Mononuclear cell (primary cell): ENCODE data around the gene RASL11A. TPM values are rescaled to one million over a fixed set of nuclear protein-coding genes. Genes with fewer than 3 reads are reported as not detected.
"Not testable (repeated sequence)": the region's sequence is repeated elsewhere in the genome, so short reads cannot be mapped to it uniquely, and the experiment has no call there.

Experiments used
- H3K27me3 ChIP-seq: 2 replicates; pipeline ENCODE4 v1.6.0; 2011; ENCODE audit warnings: low read length, control low read depth; ENCODE audit not compliant: insufficient read depth
- H3K4me1 ChIP-seq: 2 replicates; pipeline ENCODE4 v1.5.1; 2011; ENCODE audit warnings: mild to moderate bottlenecking, low read length, control low read depth; ENCODE audit not compliant: insufficient read depth
- H3K4me3 ChIP-seq: 2 replicates; pipeline ENCODE4 v1.5.1; 2011; ENCODE audit warnings: mild to moderate bottlenecking, low read length, moderate library complexity
- H3K9me3 ChIP-seq: 2 replicates; pipeline ENCODE4 v1.5.1; 2011; ENCODE audit warnings: low read depth, mild to moderate bottlenecking, control low read depth, low read length
- total RNA-seq: library from RNA; depleted of rRNA; stranded (reverse); fragments of >200 nt; gene quantifications from one replicate; pipeline ENCODE4 v1.2.3, GENCODE V29; 2012

The RASL11A gene
- total RNA-seq, 1 donor: 2.7 TPM

- H3K9me3 ChIP-seq: no peaks in the 10 kb centered on the region
- no peaks in the 10 kb centered on the region for H3K27me3 ChIP-seq
- H3K4me1 ChIP-seq: no peaks in the 10 kb centered on the region
- no peak overlapping the region for H3K4me3 ChIP-seq
Measured at GRCh38 chr13:27280841-27281240, 10.2 kb downstream of the RASL11A start.

DNA sequence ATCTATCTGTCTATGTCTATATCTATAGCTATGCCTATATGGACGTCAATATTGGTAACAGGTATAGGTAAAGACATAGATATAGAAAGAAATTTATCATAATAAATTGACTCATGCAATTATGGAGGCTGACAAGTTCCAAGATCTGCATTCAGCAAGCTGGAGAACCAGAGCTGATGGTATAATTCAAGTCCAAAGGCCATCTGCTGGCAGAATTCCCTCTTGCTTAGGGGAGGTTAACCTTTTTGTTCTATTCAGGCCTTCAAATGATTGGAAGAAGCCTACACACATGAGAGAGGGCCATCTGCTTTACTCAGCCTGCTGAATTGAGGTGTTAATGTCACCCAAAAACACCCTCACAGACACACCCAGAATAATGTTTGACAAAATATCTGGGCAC lies 10.8 kb downstream of the RASL11A start:
- no peaks in the 10 kb centered on the region for H3K4me1 ChIP-seq
- no peak overlapping the region for H3K4me3 ChIP-seq
- no peaks in the 10 kb centered on the region for H3K27me3 ChIP-seq
- no peaks in the 10 kb centered on the region for H3K9me3 ChIP-seq

GRCh38 chr13:27283906-27284493 lies 13.4 kb downstream of the RASL11A start:
- no peaks in the 10 kb centered on the region for H3K4me1 ChIP-seq
- H3K27me3 ChIP-seq: no peaks in the 10 kb centered on the region
- H3K9me3 ChIP-seq: no peaks in the 10 kb centered on the region
- H3K4me3 ChIP-seq: no peak overlapping the region

GRCh38 chr13:27288392-27288791 lies 17.8 kb downstream of the RASL11A start:
- no peaks in the 10 kb centered on the region for H3K9me3 ChIP-seq
- no peak overlapping the region for H3K4me3 ChIP-seq
- peaks cover 5% of the 10 kb centered on the region for H3K4me1 ChIP-seq
- no peaks in the 10 kb centered on the region for H3K27me3 ChIP-seq

DNA sequence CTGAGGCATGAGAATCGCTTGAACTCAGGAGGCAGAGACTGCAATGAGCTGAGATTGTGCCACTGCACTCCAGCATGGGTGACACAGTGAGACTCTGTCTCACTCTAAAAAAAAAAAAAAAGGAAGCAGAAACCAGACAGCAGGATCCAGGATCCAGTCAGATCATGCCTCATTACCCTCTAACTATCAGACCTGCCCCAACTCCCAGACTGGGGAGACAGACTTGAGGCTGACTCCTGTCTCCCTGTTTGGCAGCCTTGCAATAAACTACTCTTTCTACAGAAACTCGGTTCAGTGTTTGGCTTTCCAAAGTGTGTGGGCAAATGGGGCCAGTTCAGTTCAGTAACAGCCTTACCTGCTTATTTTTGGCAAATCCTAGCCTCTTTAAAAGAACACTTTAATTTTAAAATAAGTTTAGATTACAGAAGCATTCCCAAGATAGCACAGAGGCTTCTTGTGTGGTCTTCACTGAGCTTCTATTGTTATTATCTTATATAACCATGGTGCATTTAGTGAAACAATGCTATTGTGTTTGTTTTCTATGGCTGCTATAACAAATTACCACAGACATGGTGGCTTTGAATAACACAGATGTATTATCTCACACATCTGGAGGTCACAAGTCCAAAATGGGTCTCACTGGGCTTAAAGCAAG lies 18.5 kb downstream of the RASL11A start:
- peaks cover 5% of the 10 kb centered on the region for H3K4me1 ChIP-seq
- no peak overlapping the region for H3K4me3 ChIP-seq
- H3K9me3 ChIP-seq: no peaks in the 10 kb centered on the region
- no peaks in the 10 kb centered on the region for H3K27me3 ChIP-seq

DNA sequence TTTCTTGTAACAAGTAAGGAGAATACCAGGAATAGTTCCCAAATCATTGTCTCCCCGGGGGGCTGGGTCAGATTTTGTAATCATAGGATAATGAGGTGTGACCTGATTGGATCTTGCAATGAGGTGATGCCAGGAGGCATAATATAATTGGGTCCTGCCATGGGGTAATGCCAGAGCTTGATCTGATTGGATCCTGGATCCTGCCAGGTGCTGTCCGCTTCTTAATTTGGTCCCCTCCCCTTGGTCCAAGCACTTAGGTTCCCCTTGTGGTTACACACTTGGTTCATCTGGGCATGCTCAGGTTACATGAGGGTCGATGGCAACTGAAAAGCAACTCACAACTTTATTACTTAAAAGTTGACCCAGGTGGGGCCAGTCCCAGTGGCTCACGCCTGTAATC lies 20.1 kb downstream of the RASL11A start:
- Histone ChIP-seq H3K4me3 (no peak overlapping the region), H3K4me1 (peaks cover 5% of the 10 kb centered on the region), H3K9me3 (no peaks in the 10 kb centered on the region), H3K27me3 (no peaks in the 10 kb centered on the region)

GRCh38 chr13:27291967-27292366 lies 21.3 kb downstream of the RASL11A start:
- not testable (repeated sequence) for H3K9me3 ChIP-seq, H3K4me3 ChIP-seq, H3K4me1 ChIP-seq, H3K27me3 ChIP-seq

GRCh38 chr13:27293076-27293691 lies 22.6 kb downstream of the RASL11A start:
- Histone ChIP-seq H3K4me1 (peaks cover 5% of the 10 kb centered on the region), H3K9me3 (no peaks in the 10 kb centered on the region), H3K27me3 (no peaks in the 10 kb centered on the region), H3K4me3 (no peak overlapping the region)

DNA sequence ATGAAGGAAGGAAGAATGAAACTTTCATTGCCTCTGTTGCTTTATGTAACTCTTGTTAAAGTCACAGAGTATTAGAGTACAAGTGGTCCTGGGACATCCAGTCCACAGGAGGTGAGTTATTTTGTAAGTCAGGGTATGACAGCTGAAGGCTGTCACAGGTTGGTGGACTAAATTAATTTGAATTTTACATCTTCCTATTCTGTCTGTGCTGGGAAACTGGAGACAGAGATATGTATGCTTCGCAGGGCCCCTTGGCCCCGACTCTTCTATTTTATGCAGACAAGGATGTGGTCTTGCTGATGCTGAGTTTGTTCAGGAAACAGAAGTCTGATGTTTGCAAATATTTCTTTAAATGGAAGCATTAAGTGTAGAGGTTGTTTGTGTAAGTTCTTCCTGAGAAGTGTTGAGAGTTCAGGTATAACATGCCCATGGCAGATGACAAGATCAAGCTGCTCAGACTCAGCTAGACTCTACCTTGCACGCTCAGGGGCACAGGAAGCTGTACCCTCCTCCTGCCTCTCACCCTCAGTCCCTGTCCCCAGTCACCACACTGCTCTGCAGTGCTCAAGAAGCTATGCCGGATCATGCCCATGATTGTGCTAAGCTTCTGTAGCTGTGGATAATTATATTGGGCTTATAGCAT lies 23.4 kb downstream of the RASL11A start:
- no peaks in the 10 kb centered on the region for H3K9me3 ChIP-seq
- no peak overlapping the region for H3K4me3 ChIP-seq
- H3K4me1 ChIP-seq: peaks cover 5% of the 10 kb centered on the region
- H3K27me3 ChIP-seq: no peaks in the 10 kb centered on the region

GRCh38 chr13:27295096-27295495 lies 24.5 kb downstream of the RASL11A start:
- H3K9me3 ChIP-seq: no peaks in the 10 kb centered on the region
- H3K4me3 ChIP-seq: no peak overlapping the region
- H3K27me3 ChIP-seq: no peaks in the 10 kb centered on the region
- peaks cover 5% of the 10 kb centered on the region for H3K4me1 ChIP-seq

DNA sequence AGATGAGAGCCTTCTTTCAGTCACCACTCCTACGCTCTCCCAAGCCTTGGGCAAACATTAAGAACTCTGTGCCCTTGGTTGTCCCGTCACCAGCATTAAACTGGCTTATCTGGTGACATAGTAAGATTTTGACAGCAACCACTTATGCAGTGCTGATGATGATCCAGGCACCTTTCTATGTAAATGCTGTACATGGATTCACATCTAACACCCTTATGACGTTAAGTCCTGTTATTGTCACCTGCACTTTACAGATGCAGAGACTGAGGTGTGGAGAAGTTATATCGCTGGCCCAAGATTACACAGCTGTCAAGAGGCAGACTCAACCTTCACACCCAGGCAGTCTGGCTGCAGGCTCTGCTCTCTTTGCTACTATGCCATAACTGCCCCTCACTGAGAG lies 25.0 kb downstream of the RASL11A start:
- no peaks in the 10 kb centered on the region for H3K27me3 ChIP-seq
- no peaks in the 10 kb centered on the region for H3K9me3 ChIP-seq
- no peak overlapping the region for H3K4me3 ChIP-seq
- peaks cover 5% of the 10 kb centered on the region for H3K4me1 ChIP-seq

DNA sequence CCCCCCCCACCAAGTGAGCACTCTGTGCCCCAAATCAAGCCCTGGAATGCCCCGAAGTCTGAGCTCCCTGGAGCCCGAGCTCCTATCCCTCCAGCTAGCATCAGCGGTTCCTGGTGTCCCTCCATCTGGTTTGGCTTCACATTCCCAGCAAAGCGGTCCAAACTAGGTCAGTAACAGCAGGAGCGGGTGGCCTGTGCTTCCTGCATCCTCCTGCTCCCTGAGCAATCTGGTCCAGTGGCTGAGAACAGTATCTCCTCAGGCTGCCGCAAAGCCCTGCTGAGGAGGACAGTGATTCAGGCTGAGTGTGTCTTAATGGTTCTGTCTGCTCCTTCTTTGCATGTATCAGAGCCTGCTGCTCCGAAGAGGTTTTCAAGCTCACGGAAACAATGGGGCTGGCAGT lies 25.9 kb downstream of the RASL11A start:
- Histone ChIP-seq H3K4me3 (no peak overlapping the region), H3K4me1 (peaks cover 5% of the 10 kb centered on the region), H3K9me3 (no peaks in the 10 kb centered on the region), H3K27me3 (no peaks in the 10 kb centered on the region)

- Histone ChIP-seq H3K9me3 (no peaks in the 10 kb centered on the region), H3K4me3 (no peak overlapping the region), H3K27me3 (no peaks in the 10 kb centered on the region), H3K4me1 (no peaks in the 10 kb centered on the region)
Measured at GRCh38 chr13:27298849-27299248, 28.2 kb downstream of the RASL11A start.

DNA sequence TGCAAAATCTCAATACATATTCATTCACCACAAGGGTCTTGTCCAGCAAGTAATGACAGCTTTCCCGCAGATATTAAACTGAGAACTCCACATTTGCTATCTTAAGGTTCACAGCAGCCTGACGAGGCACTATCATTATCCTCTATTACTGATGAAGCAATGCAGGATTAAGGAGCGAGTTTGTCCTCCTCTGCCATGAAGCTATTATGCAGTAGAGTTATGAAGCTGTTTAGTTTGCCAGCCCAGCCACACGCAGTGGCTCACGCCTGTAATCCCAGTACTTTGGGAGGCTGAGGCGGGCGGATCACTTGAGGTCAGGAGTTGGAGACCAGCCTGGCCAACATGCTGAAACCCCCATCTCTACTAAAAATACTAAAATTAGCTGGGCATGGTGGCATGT lies 29.8 kb downstream of the RASL11A start:
- not testable (repeated sequence) for H3K9me3 ChIP-seq, H3K4me3 ChIP-seq, H3K4me1 ChIP-seq, H3K27me3 ChIP-seq

DNA sequence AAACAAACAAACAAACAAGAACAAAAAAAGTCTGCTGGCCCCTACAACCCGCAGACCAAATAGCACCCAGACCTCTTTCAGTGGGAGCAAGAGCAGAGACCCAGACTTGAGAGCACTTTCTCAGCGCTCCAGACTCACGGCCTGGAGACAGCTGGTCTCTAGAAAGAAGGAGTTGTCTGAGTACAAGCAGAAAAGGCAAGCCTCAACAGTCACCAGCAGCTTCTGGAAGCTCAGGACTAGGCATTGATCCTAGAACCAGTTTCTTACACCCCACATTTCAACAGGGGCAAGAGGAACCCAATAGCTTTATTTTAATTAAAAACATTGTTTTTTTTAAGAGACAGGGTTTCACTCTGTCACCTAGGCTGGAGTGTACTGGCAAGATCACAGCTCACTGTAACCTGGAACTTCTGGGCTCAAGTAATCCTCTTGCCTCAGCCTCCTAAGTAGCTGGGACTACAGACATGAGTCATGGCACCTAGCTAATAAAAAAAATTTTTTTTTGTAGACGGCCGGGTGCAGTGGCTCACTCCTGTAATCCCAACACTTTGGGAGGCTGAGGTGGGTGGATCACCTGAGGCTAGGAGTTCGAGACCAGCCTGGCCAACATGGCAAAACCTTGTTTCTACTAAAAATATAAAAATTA lies 30.4 kb downstream of the RASL11A start:
- H3K27me3 ChIP-seq: no peaks in the 10 kb centered on the region
- no peak overlapping the region for H3K4me3 ChIP-seq
- no peaks in the 10 kb centered on the region for H3K9me3 ChIP-seq
- H3K4me1 ChIP-seq: no peaks in the 10 kb centered on the region
